ENCODE measurements around the gene ABHD14A. TPM values are rescaled to one million over a fixed set of nuclear protein-coding genes. Genes with fewer than 3 reads are reported as not detected.

ABHD14A gene
- total RNA-seq, 2 donors from 2014 or later: 15.5 to 16.1 TPM

DNA sequence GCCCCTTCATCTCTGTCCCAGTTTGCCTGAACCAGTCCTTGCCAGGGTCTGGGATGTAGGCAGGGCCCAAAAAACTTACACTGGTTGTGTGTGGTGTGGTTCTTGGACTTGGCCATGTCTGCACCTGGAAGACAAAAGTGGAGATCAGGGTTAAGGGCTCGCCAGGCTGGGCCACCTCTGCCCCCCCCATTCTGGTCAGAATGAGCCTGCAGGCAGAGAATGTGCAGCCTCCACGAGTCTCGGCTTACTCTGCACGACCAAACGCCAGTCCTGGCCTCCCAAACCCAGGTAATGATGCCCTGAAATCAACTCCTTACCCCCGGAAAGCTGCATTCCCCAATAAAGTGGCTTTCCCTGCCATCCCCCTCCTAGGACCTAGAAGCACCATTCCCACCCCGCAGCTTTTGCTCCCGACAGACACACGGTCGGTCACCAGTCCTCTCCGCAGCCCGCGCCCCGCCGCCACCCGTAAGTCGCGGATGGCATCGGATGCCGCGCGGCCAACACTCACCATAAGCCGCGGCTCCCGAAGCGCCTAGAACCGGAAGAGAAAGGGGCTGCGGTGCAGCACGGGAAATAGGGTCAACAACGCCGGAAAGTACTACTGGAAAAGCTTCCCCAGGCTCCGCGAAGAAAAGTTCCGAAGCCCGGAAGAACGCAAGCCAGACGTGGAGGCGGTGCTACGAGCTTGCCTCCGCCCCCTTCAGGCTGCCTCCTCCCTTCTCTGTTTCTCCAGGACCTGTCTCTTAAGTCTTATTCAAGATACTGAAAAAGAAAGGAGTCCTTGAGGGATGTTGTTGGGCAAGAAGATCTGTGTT lies 20.7 kb downstream of the ABHD14A start, which contains the start of gene RPL29:
TSS of gene RPL29 (minus strand) at position 550 of the 818 bp plus-strand sequence. CDS start at position 116, 434 bp downstream.
- WGBS, 2 donors: 0% methylated on average over 35 to 40 of the region's 40 CpGs
- intact Hi-C loops (cut with DNase I): loop anchor here (10.0 kb wide), 1 partner anchor 51 kb away; the partner anchor contains the start of genes PARP3 and RRP9
- peak; percentile 98 for ATAC-seq
- peaks cover 0 to 14% of the 10 kb centered on the region in 2 donors for H3K36me3 ChIP-seq (replicated peaks in 1 of 2; ENCODE audit: insufficient read depth in 1 of 2, low read depth in 2 of 2)
- peak within 1 kb of the TSS; percentile 81 to 93 (median 88) for H3K27ac ChIP-seq
- H3K4me1 ChIP-seq: peaks cover 35% of the 10 kb centered on the region
- no peaks in the 10 kb centered on the region for H3K27me3 ChIP-seq
- DNase-seq: peak; percentile 93 to 95 (median 94)
- H3K4me3 ChIP-seq: peak within 1 kb of the TSS; percentile 44 to 98
- TF ChIP-seq, protein P1, sequence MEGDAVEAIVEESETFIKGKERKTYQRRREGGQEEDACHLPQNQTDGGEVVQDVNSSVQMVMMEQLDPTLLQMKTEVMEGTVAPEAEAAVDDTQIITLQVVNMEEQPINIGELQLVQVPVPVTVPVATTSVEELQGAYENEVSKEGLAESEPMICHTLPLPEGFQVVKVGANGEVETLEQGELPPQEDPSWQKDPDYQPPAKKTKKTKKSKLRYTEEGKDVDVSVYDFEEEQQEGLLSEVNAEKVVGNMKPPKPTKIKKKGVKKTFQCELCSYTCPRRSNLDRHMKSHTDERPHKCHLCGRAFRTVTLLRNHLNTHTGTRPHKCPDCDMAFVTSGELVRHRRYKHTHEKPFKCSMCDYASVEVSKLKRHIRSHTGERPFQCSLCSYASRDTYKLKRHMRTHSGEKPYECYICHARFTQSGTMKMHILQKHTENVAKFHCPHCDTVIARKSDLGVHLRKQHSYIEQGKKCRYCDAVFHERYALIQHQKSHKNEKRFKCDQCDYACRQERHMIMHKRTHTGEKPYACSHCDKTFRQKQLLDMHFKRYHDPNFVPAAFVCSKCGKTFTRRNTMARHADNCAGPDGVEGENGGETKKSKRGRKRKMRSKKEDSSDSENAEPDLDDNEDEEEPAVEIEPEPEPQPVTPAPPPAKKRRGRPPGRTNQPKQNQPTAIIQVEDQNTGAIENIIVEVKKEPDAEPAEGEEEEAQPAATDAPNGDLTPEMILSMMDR (IDR thresholded peaks at IDR 0.05): peak in 5 of 7 experiments; percentile 16 to 53 (median 40)
- peak; percentile 11 to 79 (median 75) for TF ChIP-seq POLR2A (IDR thresholded peaks at IDR 0.05)
- no peaks in the 10 kb centered on the region for H3K9me3 ChIP-seq

DNA sequence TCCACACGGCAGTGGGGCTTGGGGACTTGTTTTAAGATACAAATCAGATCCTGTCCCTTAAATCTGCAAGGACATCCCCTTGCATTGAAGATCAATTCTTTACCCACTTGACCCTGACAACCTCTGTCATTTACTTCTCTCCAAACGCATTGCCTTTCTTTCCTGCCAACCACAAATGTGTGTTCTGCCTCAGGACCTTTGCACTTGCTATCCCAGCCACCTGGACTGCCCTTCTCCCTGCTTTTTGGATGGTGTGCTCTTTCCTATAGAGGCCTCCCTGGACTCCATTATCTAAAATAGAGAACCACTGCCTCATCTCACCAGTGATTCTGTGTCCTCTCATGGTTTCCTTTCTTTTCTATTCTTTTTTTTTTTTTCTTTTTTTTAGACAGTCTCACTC lies 22.3 kb downstream of the ABHD14A start:
- Histone ChIP-seq H3K9me3 (no peaks in the 10 kb centered on the region), H3K27me3 (no peaks in the 10 kb centered on the region), H3K36me3 (replicated peaks in 1 of 2; ENCODE audit: insufficient read depth in 1 of 2, low read depth in 2 of 2) (peaks cover 0 to 11% of the 10 kb centered on the region in 2 donors), H3K4me1 (peaks cover 40% of the 10 kb centered on the region), H3K4me3 (no peak overlapping the region), H3K27ac (no peak overlapping the region)
- no peak for TF ChIP-seq POLR2A (IDR thresholded peaks at IDR 0.05)
- TF ChIP-seq, protein P1 (IDR thresholded peaks at IDR 0.05): no peak
- DNase-seq: no peak
- 47 to 51% methylated on average over 2 of the region's 2 CpGs for WGBS, 2 donors
- no peak for ATAC-seq
- intact Hi-C loops (cut with DNase I): loop anchor here (10.0 kb wide), 1 partner anchor 52 kb away; the partner anchor contains the start of genes PARP3 and RRP9

DNA sequence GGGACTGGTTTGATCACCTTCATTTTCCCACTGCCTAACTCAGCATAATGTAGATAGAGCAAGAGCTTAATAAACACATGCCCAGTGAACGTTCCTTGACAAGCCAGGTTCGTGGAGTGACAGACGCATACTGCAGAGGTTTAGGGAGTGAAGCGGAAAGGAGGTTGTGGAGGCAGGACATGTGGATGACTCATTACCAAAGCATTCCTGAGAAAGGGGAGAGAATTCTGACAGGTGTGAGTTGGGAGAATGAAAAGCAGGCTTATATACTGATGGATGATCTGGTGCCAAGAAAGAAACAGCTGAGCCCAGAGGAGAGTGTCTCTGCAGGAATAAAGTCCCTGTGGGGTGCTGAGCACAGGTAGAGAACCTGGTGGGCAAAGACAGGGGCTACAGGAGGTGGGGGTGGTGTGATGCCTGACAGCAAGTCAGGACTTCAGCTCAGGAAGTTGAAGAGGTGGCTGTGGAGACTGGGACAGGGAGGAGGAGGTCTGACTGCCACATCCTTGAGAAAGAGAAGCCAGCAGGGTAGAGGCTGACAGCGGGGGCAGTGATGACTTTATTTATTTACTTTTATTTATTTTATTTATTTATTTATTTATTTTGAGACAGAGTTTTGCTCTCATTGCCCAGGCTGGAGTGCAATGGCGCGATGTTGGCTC lies 23.2 kb downstream of the ABHD14A start:
- no peak for ATAC-seq
- no peak for DNase-seq
- H3K4me1 ChIP-seq: peaks cover 32% of the 10 kb centered on the region
- H3K27ac ChIP-seq: peak overlapping the region in 2 of 4 donors; percentile 2 to 20
- intact Hi-C loops (cut with DNase I): loop anchor here (10.0 kb wide), 1 partner anchor 53 kb away; the partner anchor contains the start of genes PARP3 and RRP9
- WGBS, 2 donors: 41 to 44% methylated on average over 7 of the region's 7 CpGs
- TF ChIP-seq, protein P1 (IDR thresholded peaks at IDR 0.05): no peak
- TF ChIP-seq POLR2A (IDR thresholded peaks at IDR 0.05): no peak
- H3K27me3 ChIP-seq: no peaks in the 10 kb centered on the region
- H3K9me3 ChIP-seq: no peaks in the 10 kb centered on the region
- peaks cover 0 to 11% of the 10 kb centered on the region in 2 donors for H3K36me3 ChIP-seq (replicated peaks in 1 of 2; ENCODE audit: insufficient read depth in 1 of 2, low read depth in 2 of 2)
- H3K4me3 ChIP-seq: no peak overlapping the region

DNA sequence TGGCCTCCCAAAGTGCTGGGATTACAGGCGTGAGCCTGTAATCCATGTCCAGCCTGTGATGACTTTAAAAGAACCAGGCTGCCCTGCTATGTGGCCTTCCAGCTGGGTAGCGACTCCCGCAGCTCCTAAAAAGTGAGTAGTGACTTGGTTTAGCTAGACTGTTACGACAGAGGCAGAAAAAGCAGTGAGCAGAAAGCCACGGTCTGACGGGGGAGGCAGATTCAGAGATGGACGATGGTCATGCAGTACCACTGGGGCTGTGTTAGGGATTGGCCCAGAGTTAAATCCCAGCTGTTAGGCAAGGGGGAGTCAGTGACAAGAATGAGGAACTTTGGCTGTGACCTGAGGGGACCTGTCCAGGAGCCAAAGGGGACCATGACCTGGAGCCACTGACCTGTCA lies 23.9 kb downstream of the ABHD14A start:
- H3K27ac ChIP-seq: no peak overlapping the region
- no peak for TF ChIP-seq POLR2A (IDR thresholded peaks at IDR 0.05)
- TF ChIP-seq, protein P1 (IDR thresholded peaks at IDR 0.05): no peak
- DNase-seq (no peak), ATAC-seq (no peak)
- no peaks in the 10 kb centered on the region for H3K27me3 ChIP-seq
- no peak overlapping the region for H3K4me3 ChIP-seq
- no peaks in the 10 kb centered on the region for H3K9me3 ChIP-seq
- intact Hi-C loops (cut with DNase I): loop anchor here (10.0 kb wide), 1 partner anchor 54 kb away; the partner anchor contains the start of genes PARP3 and RRP9
- H3K36me3 ChIP-seq (replicated peaks in 1 of 2; ENCODE audit: insufficient read depth in 1 of 2, low read depth in 2 of 2): peaks cover 0 to 7% of the 10 kb centered on the region in 2 donors
- 58 to 71% methylated on average over 7 of the region's 7 CpGs for WGBS, 2 donors
- peaks cover 25% of the 10 kb centered on the region for H3K4me1 ChIP-seq

Measured in body of pancreas (tissue), 4 donors.